GM21528 (cell line): Measurements from ENCODE around the gene TMPRSS11A.

ENCODE experiments used
- ATAC-seq: cut with Tn5 transposase; IDR thresholded peaks from one replicate; pipeline ENCODE4 v1.9.1; 2021; ENCODE audit warnings: mild to moderate bottlenecking, moderate library complexity; ENCODE audit not compliant: unreplicated experiment, low FRiP score

Gene TMPRSS11A

DNA sequence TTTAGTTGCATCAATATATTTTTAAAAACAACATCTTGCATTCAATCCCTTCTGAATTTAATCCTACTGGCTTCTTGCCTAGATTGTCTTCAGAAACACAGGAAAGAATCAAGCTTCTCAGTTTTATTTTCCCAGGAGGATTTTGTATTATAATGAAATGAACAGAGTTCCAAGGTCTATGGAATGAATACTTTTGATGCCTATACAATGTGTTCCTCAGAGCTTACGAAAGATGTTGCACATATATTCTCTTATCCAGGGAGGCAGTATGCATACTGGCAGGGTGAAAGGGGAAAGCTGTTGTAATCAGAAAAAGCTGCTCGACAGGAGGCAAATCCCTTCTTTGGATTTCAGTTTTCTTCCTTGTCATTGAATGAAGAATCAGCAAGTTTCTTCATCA is 88.3 kb downstream of the TMPRSS11A start:
- ATAC-seq, result no peak

DNA sequence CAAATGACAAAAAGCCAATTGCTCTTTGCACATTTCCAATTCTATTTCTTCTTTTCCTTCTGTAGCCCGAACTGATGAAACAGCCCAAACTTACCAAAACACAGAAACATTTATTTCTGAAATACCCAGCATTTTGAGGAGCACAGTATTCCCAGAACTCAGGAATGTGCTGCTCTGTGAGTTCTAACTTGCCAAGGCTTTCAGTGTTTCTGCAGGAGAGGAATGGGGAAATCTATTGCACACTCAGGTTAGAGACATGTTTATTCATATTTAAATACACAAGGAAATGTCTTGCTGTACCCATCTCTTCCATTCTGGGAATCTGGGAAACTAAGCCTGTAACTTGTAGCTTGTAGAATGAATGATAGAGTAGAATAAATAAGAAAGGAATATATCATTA is 90.2 kb downstream of the TMPRSS11A start:
- no peak for ATAC-seq

DNA sequence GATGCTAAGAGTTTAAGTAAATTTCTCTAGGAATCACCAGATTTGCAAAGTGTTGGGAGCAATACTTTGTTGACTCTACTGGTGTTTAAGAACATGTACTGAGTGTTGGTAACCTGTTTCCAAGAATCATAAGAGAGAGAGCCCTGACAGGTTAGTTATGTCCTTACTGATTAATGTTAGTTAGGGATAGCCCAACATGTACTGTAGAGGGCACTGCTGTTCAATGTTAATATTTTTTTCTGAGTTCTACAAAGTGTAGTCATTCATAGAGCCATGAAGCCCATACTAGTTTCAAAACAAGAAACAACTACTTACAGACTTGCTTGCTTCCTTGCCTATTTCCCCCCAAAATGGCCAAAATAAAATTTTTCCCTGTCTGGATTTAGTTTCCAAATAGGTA is 91.4 kb downstream of the TMPRSS11A start:
- ATAC-seq, result peak; percentile 86

GRCh38 chr4:67869580-67870190 is 93.6 kb downstream of the TMPRSS11A start:
- no peak for ATAC-seq

GRCh38 chr4:67861513-67861912 is 101.8 kb downstream of the TMPRSS11A start:
- no peak for ATAC-seq
